ENCODE data around the gene DNPH1.
A peak's percentile ranks its signal among the peaks of the same experiment; 100 is the strongest.

The DNPH1 gene

GRCh38 chr6:43246301-43247113 is 17.2 kb upstream of the DNPH1 start:
- DNase-seq (ENCODE audit: low spot score): no peak

- no peak for DNase-seq (ENCODE audit: low spot score)
Measured at GRCh38 chr6:43243664-43244321, 14.5 kb upstream of the DNPH1 start.

GRCh38 chr6:43242908-43243663 is 13.8 kb upstream of the DNPH1 start, which contains the start of gene TTBK1:
TSS of gene TTBK1 (plus strand) at chr6:43243481. CDS start at chr6:43246661, 3,180 bp downstream.
- DNase-seq (ENCODE audit: low spot score): peak; percentile 75

GRCh38 chr6:43241446-43241845 is 12.2 kb upstream of the DNPH1 start:
- DNase-seq (ENCODE audit: low spot score): no peak

- no peak for DNase-seq (ENCODE audit: low spot score)
Measured at GRCh38 chr6:43240950-43241349, 11.7 kb upstream of the DNPH1 start.

- no peak for DNase-seq (ENCODE audit: low spot score)
Measured at GRCh38 chr6:43239054-43239453, 9.8 kb upstream of the DNPH1 start.

- no peak for DNase-seq (ENCODE audit: low spot score)
Measured at GRCh38 chr6:43235841-43236240, 6.6 kb upstream of the DNPH1 start.

GRCh38 chr6:43231735-43232450 is 2.6 kb upstream of the DNPH1 start:
- DNase-seq (ENCODE audit: low spot score): no peak

- no peak for DNase-seq (ENCODE audit: low spot score)
Measured at GRCh38 chr6:43231053-43231452, 1.8 kb upstream of the DNPH1 start.

- DNase-seq (ENCODE audit: low spot score): no peak
Measured at GRCh38 chr6:43229803-43230620, 731 bp upstream of the DNPH1 start.

GRCh38 chr6:43226192-43226851 is 3.0 kb downstream of the DNPH1 start:
- no peak for DNase-seq (ENCODE audit: low spot score)

GRCh38 chr6:43223175-43223574 is 6.1 kb downstream of the DNPH1 start:
- DNase-seq (ENCODE audit: low spot score): no peak

- DNase-seq (ENCODE audit: low spot score): no peak
Measured at GRCh38 chr6:43222418-43223059, 6.7 kb downstream of the DNPH1 start.

- no peak for DNase-seq (ENCODE audit: low spot score)
Measured at GRCh38 chr6:43221046-43221972, 8.0 kb downstream of the DNPH1 start.

- no peak for DNase-seq (ENCODE audit: low spot score)
Measured at GRCh38 chr6:43220439-43220951, 8.8 kb downstream of the DNPH1 start.

- no peak for DNase-seq (ENCODE audit: low spot score)
Measured at GRCh38 chr6:43219814-43220213, 9.5 kb downstream of the DNPH1 start.

GRCh38 chr6:43219119-43219518 is 10.2 kb downstream of the DNPH1 start:
- no peak for DNase-seq (ENCODE audit: low spot score)

GRCh38 chr6:43217351-43217750 is 11.9 kb downstream of the DNPH1 start:
- DNase-seq (ENCODE audit: low spot score): no peak

All from SK-N-DZ (cell line).